Right lobe of liver (tissue), 4 donors: ENCODE data around the gene SRR.

Source experiments
- POLR2A ChIP-seq: fragments of 450-650 bp; IDR thresholded peaks from one replicate; pipeline ENCODE4 v1.6.1; 2017; ENCODE audit warnings: antibody characterized with exemption, mild to moderate bottlenecking
- TF ChIP-seq, protein P1 (sequence below), 4 donors: fragments of 200-600 bp in 3 of 4; fragments of 450-650 bp in 1 of 4; IDR thresholded peaks; one replicate each; pipeline versions ENCODE4 v1.5.1 to v1.8.0; 2016 to 2022; ENCODE audit warnings: antibody characterized with exemption in 4 of 4, mild to moderate bottlenecking in 2 of 4
- donor health status: DM: no; HTN: no; CAD: no.
- donor health status: DM: no; HTN: no; CAD: no.
- donor health status: DM: no; HTN: yes; CAD: no.

- TF ChIP-seq, protein P1, sequence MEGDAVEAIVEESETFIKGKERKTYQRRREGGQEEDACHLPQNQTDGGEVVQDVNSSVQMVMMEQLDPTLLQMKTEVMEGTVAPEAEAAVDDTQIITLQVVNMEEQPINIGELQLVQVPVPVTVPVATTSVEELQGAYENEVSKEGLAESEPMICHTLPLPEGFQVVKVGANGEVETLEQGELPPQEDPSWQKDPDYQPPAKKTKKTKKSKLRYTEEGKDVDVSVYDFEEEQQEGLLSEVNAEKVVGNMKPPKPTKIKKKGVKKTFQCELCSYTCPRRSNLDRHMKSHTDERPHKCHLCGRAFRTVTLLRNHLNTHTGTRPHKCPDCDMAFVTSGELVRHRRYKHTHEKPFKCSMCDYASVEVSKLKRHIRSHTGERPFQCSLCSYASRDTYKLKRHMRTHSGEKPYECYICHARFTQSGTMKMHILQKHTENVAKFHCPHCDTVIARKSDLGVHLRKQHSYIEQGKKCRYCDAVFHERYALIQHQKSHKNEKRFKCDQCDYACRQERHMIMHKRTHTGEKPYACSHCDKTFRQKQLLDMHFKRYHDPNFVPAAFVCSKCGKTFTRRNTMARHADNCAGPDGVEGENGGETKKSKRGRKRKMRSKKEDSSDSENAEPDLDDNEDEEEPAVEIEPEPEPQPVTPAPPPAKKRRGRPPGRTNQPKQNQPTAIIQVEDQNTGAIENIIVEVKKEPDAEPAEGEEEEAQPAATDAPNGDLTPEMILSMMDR (IDR thresholded peaks at IDR 0.05) = no peak
- no peak for TF ChIP-seq POLR2A
These were observed 11.7 kb upstream of the SRR start for GRCh38 chr17:2292100-2292499.
